OCI-LY3 (cell line): ENCODE data around the gene TSPAN16.

Experiments
- CTCF ChIP-seq: fragments of 200-600, 300-600 bp; sonication (generic); IDR thresholded peaks from 2 replicates; pipeline ENCODE4 v1.5.1; 2014; ENCODE audit warnings: antibody characterized with exemption, low read length, low read depth
- EZH2phosphoT487 ChIP-seq: fragments of 200-600 bp; shearing (Covaris generic); IDR thresholded peaks from 2 replicates; pipeline ENCODE4 v1.6.1; 2018; ENCODE audit warnings: antibody characterized with exemption, mixed run types, low read depth

GRCh38 chr19:11345122-11345803 is 49.3 kb downstream of the TSPAN16 start:
- no peak for TF ChIP-seq CTCF
- TF ChIP-seq EZH2phosphoT487 = no peak
